ENCODE measurements around the gene PRKAG2.

DNA sequence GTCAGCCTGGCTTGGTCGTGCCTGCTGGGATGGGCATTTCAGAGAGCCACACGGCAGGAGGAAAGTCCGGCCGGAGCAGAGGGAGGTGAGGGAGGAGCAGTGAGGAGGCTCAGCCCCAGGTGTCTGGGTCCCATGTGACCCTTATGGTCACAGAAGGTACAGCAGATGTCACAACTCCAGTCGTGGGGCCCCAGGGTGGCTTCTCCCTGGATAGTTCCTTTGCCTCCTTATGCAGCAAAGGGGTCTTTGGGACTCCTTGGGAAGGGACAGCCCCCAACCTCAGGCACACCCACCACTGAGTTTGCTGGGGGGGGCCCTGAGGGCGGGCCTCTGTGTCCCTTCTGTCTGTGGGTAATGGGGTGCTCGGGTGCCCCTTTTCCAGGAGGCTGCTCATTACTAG, 19.6 kb upstream of the PRKAG2 start:
- no peak for TF ChIP-seq EZH2 (IDR thresholded peaks at IDR 0.05; ENCODE audit: insufficient read depth, poor library complexity, severe bottlenecking)
- TF ChIP-seq EZH2phosphoT487 (IDR thresholded peaks at IDR 0.05; ENCODE audit: insufficient read depth, low read depth): no peak
